ENCODE measurements around the gene RNF152.

The RNF152 gene

GRCh38 chr18:61851279-61851678 lies 41.5 kb downstream of the RNF152 start:
- TF ChIP-seq CTCF (IDR thresholded peaks at IDR 0.05), result no peak
- Mint-ChIP-seq H3K4me1 (peaks cover 27% of the 10 kb centered on the region), H3K36me3 (ENCODE audit: low read depth) (peaks cover 3% of the 10 kb centered on the region), H3K27me3 (ENCODE audit: low read depth, poor library complexity) (peaks cover 10% of the 10 kb centered on the region), H3K27ac (no peak overlapping the region), H3K4me3 (no peak overlapping the region), H3K9me3 (peaks cover 2% of the 10 kb centered on the region)
- no peak for DNase-seq

DNA sequence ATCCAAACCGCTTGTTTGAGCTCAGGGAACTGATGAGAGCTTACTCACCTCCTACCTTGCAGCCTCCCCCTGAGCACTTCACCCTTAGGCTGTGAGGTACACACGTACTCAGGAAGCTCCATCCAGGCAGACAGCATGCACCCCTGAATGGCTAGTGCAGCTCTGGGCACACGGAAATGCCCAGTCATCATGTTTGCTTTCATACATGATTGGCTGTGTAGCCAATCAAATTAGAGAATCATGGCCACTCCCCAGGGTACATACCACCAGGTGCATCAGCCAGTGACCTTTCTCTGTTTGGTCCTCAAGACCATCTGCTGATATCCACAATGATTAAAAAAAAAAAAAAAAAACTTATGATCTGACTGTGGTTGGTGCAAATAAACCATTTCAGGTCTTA lies 42.1 kb downstream of the RNF152 start:
- no peak overlapping the region for H3K4me3 Mint-ChIP-seq
- H3K27ac Mint-ChIP-seq, result no peak overlapping the region
- H3K4me1 Mint-ChIP-seq, result peaks cover 22% of the 10 kb centered on the region
- TF ChIP-seq CTCF (IDR thresholded peaks at IDR 0.05), result no peak
- H3K36me3 Mint-ChIP-seq (ENCODE audit: low read depth), result peaks cover 7% of the 10 kb centered on the region
- H3K27me3 Mint-ChIP-seq (ENCODE audit: low read depth, poor library complexity), result peaks cover 7% of the 10 kb centered on the region
- no peak for DNase-seq
- peaks cover 7% of the 10 kb centered on the region for H3K9me3 Mint-ChIP-seq

DNA sequence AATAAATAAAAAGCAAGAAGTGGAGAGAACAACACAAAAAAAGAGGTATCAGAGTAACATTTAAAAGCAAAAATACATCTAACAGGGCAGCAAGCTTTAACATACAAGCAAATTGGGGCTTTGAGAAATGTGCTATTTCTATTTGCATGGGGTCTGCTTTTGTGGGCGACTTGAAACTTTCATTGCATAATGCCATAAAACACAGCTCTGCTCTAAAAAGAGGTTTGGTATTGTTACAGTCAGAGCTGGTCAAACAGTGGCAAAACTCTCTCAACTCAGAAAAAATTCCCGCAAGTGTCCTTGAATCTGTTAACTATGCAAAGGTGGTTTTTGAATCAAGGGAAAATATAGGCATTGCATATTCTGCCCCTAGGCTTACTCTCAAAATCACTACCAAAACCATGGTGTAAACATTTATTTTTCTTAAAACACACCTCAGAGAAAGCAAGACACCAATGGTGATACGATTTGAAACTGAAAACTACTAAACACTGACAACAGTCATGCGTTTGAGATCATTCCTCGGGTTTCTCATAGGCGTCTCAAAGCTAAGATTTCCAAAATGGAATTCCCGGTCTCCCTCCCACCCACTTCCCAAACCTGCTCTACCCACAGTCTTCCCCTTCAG lies 45.5 kb downstream of the RNF152 start:
- no peak for DNase-seq
- Mint-ChIP-seq H3K4me1 (peaks cover 15% of the 10 kb centered on the region), H3K27me3 (ENCODE audit: low read depth, poor library complexity) (peaks cover 8% of the 10 kb centered on the region), H3K4me3 (no peak overlapping the region), H3K27ac (peak overlapping the region; percentile 10), H3K36me3 (ENCODE audit: low read depth) (peaks cover 11% of the 10 kb centered on the region), H3K9me3 (peaks cover 10% of the 10 kb centered on the region)
- no peak for TF ChIP-seq CTCF (IDR thresholded peaks at IDR 0.05)

DNA sequence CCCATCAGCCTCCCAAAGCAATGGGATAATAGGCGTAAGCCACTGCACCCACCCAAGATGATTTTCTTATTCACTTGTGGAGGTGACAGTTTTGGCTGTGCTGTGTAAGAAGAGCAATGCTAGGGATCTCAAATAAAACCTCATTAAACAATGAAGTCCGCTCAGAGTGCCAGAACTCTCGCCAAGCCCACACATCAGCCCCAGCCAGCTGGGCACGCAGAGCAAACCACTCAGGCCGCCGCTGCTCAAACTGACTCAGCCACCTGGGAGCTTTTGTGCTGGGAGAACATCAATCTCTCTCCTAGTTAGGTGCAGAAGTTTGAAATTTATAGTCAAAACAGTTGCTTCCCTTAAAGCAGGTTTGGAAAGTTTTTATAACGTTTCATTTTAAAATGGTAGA lies 47.6 kb downstream of the RNF152 start:
- Mint-ChIP-seq H3K27ac (no peak overlapping the region), H3K9me3 (peaks cover 10% of the 10 kb centered on the region), H3K4me3 (no peak overlapping the region), H3K36me3 (ENCODE audit: low read depth) (peaks cover 13% of the 10 kb centered on the region), H3K27me3 (ENCODE audit: low read depth, poor library complexity) (peaks cover 11% of the 10 kb centered on the region), H3K4me1 (peaks cover 19% of the 10 kb centered on the region)
- TF ChIP-seq CTCF (IDR thresholded peaks at IDR 0.05), result no peak
- no peak for DNase-seq

DNA sequence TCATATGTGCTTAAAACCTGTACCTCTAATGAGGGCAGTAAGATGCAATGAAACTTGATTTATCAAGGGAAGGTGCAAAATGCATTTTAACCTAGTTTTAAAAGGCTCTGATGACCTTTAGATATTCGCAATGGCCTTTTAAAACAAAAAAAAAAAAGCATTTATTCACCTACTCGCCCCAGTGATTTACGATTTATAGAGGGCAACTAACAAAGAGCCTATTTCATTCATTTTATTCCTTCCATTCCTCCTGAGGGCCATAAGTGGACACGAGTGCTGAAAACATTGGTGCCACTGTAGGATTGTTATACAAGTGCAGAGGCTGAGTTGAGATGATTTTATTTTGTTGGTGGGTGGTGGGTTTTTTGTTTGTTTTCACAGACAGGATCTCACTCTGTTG lies 48.1 kb downstream of the RNF152 start:
- no peak overlapping the region for H3K27ac Mint-ChIP-seq
- H3K9me3 Mint-ChIP-seq, result peaks cover 10% of the 10 kb centered on the region
- peaks cover 11% of the 10 kb centered on the region for H3K27me3 Mint-ChIP-seq (ENCODE audit: low read depth, poor library complexity)
- H3K4me1 Mint-ChIP-seq, result peaks cover 19% of the 10 kb centered on the region
- no peak overlapping the region for H3K4me3 Mint-ChIP-seq
- no peak for TF ChIP-seq CTCF (IDR thresholded peaks at IDR 0.05)
- H3K36me3 Mint-ChIP-seq (ENCODE audit: low read depth), result peaks cover 13% of the 10 kb centered on the region
- no peak for DNase-seq

DNA sequence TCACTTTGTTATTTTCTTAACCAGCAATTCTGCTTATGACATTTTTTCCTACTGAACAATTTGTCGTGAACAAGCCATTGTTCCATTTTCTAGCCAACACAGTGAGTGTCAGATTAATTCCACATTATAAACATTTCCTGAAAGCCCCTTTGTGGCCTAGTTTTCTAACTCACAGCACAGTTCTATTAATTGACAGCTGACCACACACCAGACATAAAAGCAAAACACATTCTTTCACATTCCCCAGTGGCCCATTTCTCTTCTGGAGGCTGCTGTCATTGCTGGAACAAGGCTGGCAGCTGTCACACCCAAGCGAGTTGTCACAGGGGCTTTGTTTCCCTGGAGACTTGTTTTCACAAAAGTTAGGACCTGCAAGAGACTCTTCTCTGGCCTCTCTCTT lies 50.7 kb downstream of the RNF152 start:
- Mint-ChIP-seq H3K4me1 (peaks cover 13% of the 10 kb centered on the region), H3K36me3 (ENCODE audit: low read depth) (peaks cover 31% of the 10 kb centered on the region), H3K27me3 (ENCODE audit: low read depth, poor library complexity) (peaks cover 11% of the 10 kb centered on the region), H3K27ac (no peak overlapping the region), H3K9me3 (peaks cover 27% of the 10 kb centered on the region), H3K4me3 (no peak overlapping the region)
- no peak for DNase-seq
- TF ChIP-seq CTCF (IDR thresholded peaks at IDR 0.05), result no peak

All from nephron progenitor cell (in vitro differentiated cells).